Liver (tissue), 3 donors: ENCODE measurements around the gene ANKRD10.

Experiments used
- CTCF ChIP-seq: fragments of 150-350 bp; IDR thresholded peaks from 2 replicates; pipeline ENCODE4 v1.5.1; 2017; ENCODE audit warnings: improper control_type of control experiment, low read depth, low read length; ENCODE audit not compliant: missing input control
- JUND ChIP-seq, 2 donors: IDR thresholded peaks; 2 replicates each; pipeline ENCODE4 v1.6.1; 2016; ENCODE audit warnings: antibody characterized with exemption in 2 of 2
- MAX ChIP-seq: IDR thresholded peaks from 2 replicates; pipeline ENCODE4 v1.6.1; 2016; ENCODE audit warnings: antibody characterized with exemption
- NR2F2 ChIP-seq: IDR thresholded peaks from 2 replicates; pipeline ENCODE4 v1.6.1; 2016; ENCODE audit warnings: antibody characterized with exemption
- REST ChIP-seq: IDR thresholded peaks from 2 replicates; pipeline ENCODE4 v1.6.1; 2016; ENCODE audit warnings: antibody characterized with exemption, mild to moderate bottlenecking
- donor health status: healthy.
- donor health status: healthy.

- TF ChIP-seq CTCF (no peak), REST (no peak), NR2F2 (no peak), MAX (no peak), JUND (IDR thresholded peaks at IDR 0.05) (no peak)
Observed at GRCh38 chr13:110867380-110867779, 47.5 kb downstream of the ANKRD10 start.
